HG02759 (cell line): ENCODE data around the gene MAPK10.

Source experiments
- ATAC-seq: cut with Tn5 transposase; IDR thresholded peaks from one replicate; pipeline ENCODE4 v1.9.1; 2021; ENCODE audit warnings: mild to moderate bottlenecking, moderate library complexity; ENCODE audit not compliant: unreplicated experiment

Gene MAPK10

DNA sequence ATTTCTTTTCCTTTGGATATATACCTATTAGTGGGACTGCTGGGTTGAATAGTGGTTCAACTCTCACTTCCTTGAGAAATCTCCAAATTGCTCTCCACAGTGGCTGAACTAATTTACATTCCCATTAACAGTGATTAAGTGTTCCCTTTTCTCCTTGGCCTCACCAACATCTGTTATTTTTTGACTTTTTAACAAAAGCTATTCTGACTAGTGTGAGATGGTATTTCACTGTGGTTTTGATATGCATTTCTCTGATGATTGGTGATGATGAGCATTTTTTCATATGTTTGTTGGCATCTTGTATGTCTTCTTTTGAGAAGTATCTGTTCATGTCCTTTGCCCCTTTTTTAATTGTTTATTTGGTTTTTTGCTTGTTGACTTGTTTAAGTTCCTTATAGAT lies 413.0 kb downstream of the MAPK10 start:
- no peak for ATAC-seq

DNA sequence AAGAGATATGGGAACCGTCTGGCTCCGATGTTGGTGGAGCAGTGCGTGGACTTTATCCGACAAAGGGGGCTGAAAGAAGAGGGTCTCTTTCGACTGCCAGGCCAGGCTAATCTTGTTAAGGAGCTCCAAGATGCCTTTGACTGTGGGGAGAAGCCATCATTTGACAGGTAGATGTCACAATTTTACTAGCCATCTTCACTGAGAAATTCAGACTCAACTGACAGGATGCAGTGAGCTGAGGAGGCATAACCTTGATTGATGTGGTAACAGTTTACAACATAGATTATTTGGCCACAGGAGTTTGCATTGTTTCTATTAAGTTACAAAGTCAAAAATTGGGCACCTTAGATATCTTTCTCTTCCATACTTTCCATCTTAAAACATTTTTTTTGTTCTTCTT lies 417.7 kb downstream of the MAPK10 start:
- ATAC-seq, result no peak

DNA sequence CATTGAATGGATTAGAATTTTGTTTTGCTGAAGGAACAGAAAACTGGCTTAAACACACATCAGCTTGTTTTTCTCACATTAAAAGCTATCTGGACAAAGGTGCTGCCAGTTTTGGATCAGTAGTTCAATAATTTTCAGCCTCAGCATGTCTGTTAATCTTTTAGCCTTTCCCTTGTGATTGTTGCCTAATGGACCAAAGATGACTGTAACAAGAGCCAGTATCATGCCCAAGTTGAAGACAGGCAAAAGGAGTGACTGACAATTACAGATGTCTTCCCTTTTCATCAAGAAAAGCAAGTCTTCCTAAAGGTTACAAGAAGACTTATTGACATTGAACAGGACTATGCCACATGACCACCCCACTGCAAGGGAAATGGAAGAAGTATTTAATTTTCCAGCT lies 419.7 kb downstream of the MAPK10 start:
- ATAC-seq, result no peak
